ENCODE results near the gene ZC3H12D. TPM values are rescaled to one million over a fixed set of nuclear protein-coding genes. Genes with fewer than 3 reads are reported as not detected.

ZC3H12D gene
- total and polyA plus RNA-seq, 7 donors, result 0.71 to 9.2 (median 3.6) TPM

GRCh38 chr6:149453597-149454345 is 31.0 kb downstream of the ZC3H12D start:
- Histone ChIP-seq H3K27ac (peak overlapping the region; percentile 67 to 78 (median 70)), H3K4me1 (peaks cover 0 to 48% (median 39%) of the 10 kb centered on the region in 4 donors), H3K9me3 (no peaks in the 10 kb centered on the region), H3K27me3 (no peaks in the 10 kb centered on the region), H3K4me3 (no peak overlapping the region), H3K36me3 (no peaks in the 10 kb centered on the region)
- intact Hi-C loops (cut with DNase I), result loop anchor here (5.0 kb wide), 1 partner anchor 64 kb away; no protein-coding TSS in a partner anchor
- no peak for TF ChIP-seq CTCF (IDR thresholded peaks at IDR 0.05)
- TF ChIP-seq POLR2AphosphoS5 (IDR thresholded peaks at IDR 0.05), result no peak
- no peak for TF ChIP-seq POLR2A (IDR thresholded peaks at IDR 0.05)
- TF ChIP-seq EP300 (IDR thresholded peaks at IDR 0.05), result no peak
- no peak for DNase-seq
- 54 to 71% methylated on average over 6 of the region's 6 CpGs for WGBS, 2 donors

- Histone ChIP-seq H3K36me3 (no peaks in the 10 kb centered on the region), H3K27ac (no peak overlapping the region), H3K4me3 (no peak overlapping the region), H3K27me3 (no peaks in the 10 kb centered on the region), H3K4me1 (peaks cover 0 to 43% (median 39%) of the 10 kb centered on the region in 4 donors), H3K9me3 (no peaks in the 10 kb centered on the region)
- TF ChIP-seq EP300 (IDR thresholded peaks at IDR 0.05), result no peak
- TF ChIP-seq POLR2AphosphoS5 (IDR thresholded peaks at IDR 0.05), result no peak
- TF ChIP-seq CTCF (IDR thresholded peaks at IDR 0.05), result no peak
- TF ChIP-seq POLR2A (IDR thresholded peaks at IDR 0.05), result no peak
- DNase-seq, result no peak
- intact Hi-C loops (cut with DNase I), result loop anchor here (5.0 kb wide), 1 partner anchor 65 kb away; no protein-coding TSS in a partner anchor
- WGBS, 2 donors, result 61 to 91% methylated on average over 13 of the region's 13 CpGs
Measured at GRCh38 chr6:149452037-149452939, 32.5 kb downstream of the ZC3H12D start.

GRCh38 chr6:149451376-149452036 is 33.3 kb downstream of the ZC3H12D start:
- no peak for DNase-seq

More at GRCh38 chr6:149451376-149452036, 33.3 kb downstream of the ZC3H12D start:
- H3K4me1 ChIP-seq, result peaks cover 0 to 40% (median 39%) of the 10 kb centered on the region in 4 donors
- TF ChIP-seq EP300 (IDR thresholded peaks at IDR 0.05) (no peak), POLR2AphosphoS5 (IDR thresholded peaks at IDR 0.05) (no peak), CTCF (IDR thresholded peaks at IDR 0.05) (no peak), POLR2A (IDR thresholded peaks at IDR 0.05) (no peak)
- 21 to 44% methylated on average over 47 of the region's 47 CpGs for WGBS, 2 donors
- intact Hi-C loops (cut with DNase I), result loop anchor here (5.0 kb wide), 1 partner anchor 66 kb away; no protein-coding TSS in a partner anchor
- H3K9me3 ChIP-seq, result no peaks in the 10 kb centered on the region
- no peaks in the 10 kb centered on the region for H3K27me3 ChIP-seq
- H3K36me3 ChIP-seq, result no peaks in the 10 kb centered on the region
- peak overlapping the region in 3 of 4 donors; percentile 11 to 55 (median 35) for H3K27ac ChIP-seq
- peak overlapping the region; percentile 37 to 66 (median 58) for H3K4me3 ChIP-seq

Data from sigmoid colon (tissue), 7 donors.